LNCaP clone FGC (cell line): ENCODE measurements around the gene LAMC1.

ENCODE experiments used
- DNase-seq: peaks from one replicate; pipeline ENCODE4 v3.0.0-alpha.2; 2011; ENCODE audit warnings: low read depth
- H3K4me3 ChIP-seq: 2 replicates; pipeline ENCODE4 v1.5.1; 2011; ENCODE audit warnings: mild to moderate bottlenecking, low read depth, low read length, control low read depth
- CTCF ChIP-seq: IDR thresholded peaks from 2 replicates; pipeline ENCODE4 v1.5.1; 2012; ENCODE audit warnings: mild to moderate bottlenecking; ENCODE audit not compliant: control insufficient read depth, insufficient read depth; ENCODE audit errors: extremely low read depth

The LAMC1 gene

GRCh38 chr1:183116416-183116815, 93.2 kb downstream of the LAMC1 start:
- DNase-seq: no peak
- H3K4me3 ChIP-seq: no peak overlapping the region
- no peak for TF ChIP-seq CTCF

GRCh38 chr1:183121609-183122008, 98.4 kb downstream of the LAMC1 start:
- no peak overlapping the region for H3K4me3 ChIP-seq
- TF ChIP-seq CTCF: no peak
- no peak for DNase-seq

GRCh38 chr1:183124259-183124658, 101.0 kb downstream of the LAMC1 start:
- H3K4me3 ChIP-seq: no peak overlapping the region
- TF ChIP-seq CTCF: no peak
- DNase-seq: no peak

- DNase-seq: no peak
Measured at GRCh38 chr1:183125279-183125999, 102.2 kb downstream of the LAMC1 start.

GRCh38 chr1:183126000-183126366, 102.8 kb downstream of the LAMC1 start:
- TF ChIP-seq CTCF: no peak
- H3K4me3 ChIP-seq: no peak overlapping the region
- no peak for DNase-seq

More at GRCh38 chr1:183125279-183125999, 102.2 kb downstream of the LAMC1 start:
- no peak overlapping the region for H3K4me3 ChIP-seq
- no peak for TF ChIP-seq CTCF

GRCh38 chr1:183126528-183126927, 103.3 kb downstream of the LAMC1 start:
- no peak for DNase-seq
- no peak for TF ChIP-seq CTCF
- H3K4me3 ChIP-seq: no peak overlapping the region
